Keratinocyte (primary cell): ENCODE measurements around the gene NEUROD2. TPM values are rescaled to one million over a fixed set of nuclear protein-coding genes. Genes with fewer than 3 reads are reported as not detected.

Experiments
- DNase-seq: peaks from one replicate; pipeline ENCODE4 v3.0.0-alpha.2; 2011; ENCODE audit warnings: low read depth, missing footprints, low spot score
- FAIRE-seq: peaks from 2 replicates; lab custom pipeline; 2011; peaks lifted over from hg19 to GRCh38; lab: Jason Lieb, UNC
- H2AFZ ChIP-seq: 2 replicates; pipeline ENCODE4 v1.6.0; 2012; ENCODE audit warnings: low read length, control low read depth, inconsistent platforms; ENCODE audit not compliant: control insufficient read depth
- H3K27ac ChIP-seq: 2 replicates; pipeline ENCODE4 v1.5.1; 2011; ENCODE audit warnings: low read length; ENCODE audit not compliant: control insufficient read depth, insufficient read depth
- H3K27me3 ChIP-seq: 3 replicates; pipeline ENCODE4 v1.6.0; 2011; ENCODE audit warnings: low read length; ENCODE audit not compliant: control insufficient read depth, insufficient read depth; ENCODE audit errors: extremely low read depth
- H3K36me3 ChIP-seq, 2 experiments: 2 replicates in 1 of 2; 3 replicates in 1 of 2; pipeline ENCODE4 v1.5.1; 2011; ENCODE audit warnings: low read length in 2 of 2, mild to moderate bottlenecking in 1 of 2; ENCODE audit not compliant: control insufficient read depth in 2 of 2, insufficient read depth in 2 of 2; ENCODE audit errors: extremely low read depth in 1 of 2
- H3K4me1 ChIP-seq: 3 replicates; pipeline ENCODE4 v1.5.1; 2011; ENCODE audit warnings: low read length; ENCODE audit not compliant: control insufficient read depth, insufficient read depth; ENCODE audit errors: extremely low read depth
- H3K4me2 ChIP-seq: 3 replicates; pipeline ENCODE4 v1.6.0; 2011; ENCODE audit warnings: low read depth, low read length; ENCODE audit not compliant: control insufficient read depth, insufficient read depth; ENCODE audit errors: extremely low read depth
- H3K4me3 ChIP-seq, 3 experiments: fragments of 200-600 bp in 1 of 3; sonication (generic) in 1 of 3; 2 replicates in 2 of 3; 3 replicates in 1 of 3; pipeline ENCODE4 v1.5.1; 2011 to 2016; ENCODE audit warnings: low read length in 3 of 3, mild to moderate bottlenecking in 3 of 3, control low read depth in 2 of 3, inconsistent platforms in 1 of 3, low read depth in 1 of 3, mixed read lengths in 1 of 3, mixed run types in 1 of 3, moderate library complexity in 1 of 3; ENCODE audit not compliant: control insufficient read depth in 2 of 3, insufficient read depth in 2 of 3; ENCODE audit errors: extremely low read depth in 1 of 3
- H3K79me2 ChIP-seq: 2 replicates; pipeline ENCODE4 v1.6.0; 2012; ENCODE audit warnings: low read length; ENCODE audit not compliant: control insufficient read depth, insufficient read depth
- H3K9ac ChIP-seq: 3 replicates; pipeline ENCODE4 v1.6.0; 2011; ENCODE audit warnings: low read length; ENCODE audit not compliant: control insufficient read depth, insufficient read depth; ENCODE audit errors: extremely low read depth
- H3K9me1 ChIP-seq: 3 replicates; pipeline ENCODE4 v1.6.0; 2011; ENCODE audit warnings: low read length; ENCODE audit not compliant: control insufficient read depth, insufficient read depth; ENCODE audit errors: extremely low read depth
- H3K9me3 ChIP-seq: 2 replicates; pipeline ENCODE4 v1.5.1; 2012; ENCODE audit warnings: low read depth, low read length; ENCODE audit not compliant: control insufficient read depth
- H4K20me1 ChIP-seq: 3 replicates; pipeline ENCODE4 v1.6.0; 2011; ENCODE audit warnings: low read length; ENCODE audit not compliant: control insufficient read depth, insufficient read depth; ENCODE audit errors: extremely low read depth
- EZH2 ChIP-seq: IDR thresholded peaks from one replicate; pipeline ENCODE4 v1.6.1; 2012; ENCODE audit warnings: inconsistent platforms, mild to moderate bottlenecking, low read length, moderate library complexity
- dilution Hi-C: fragments of 300-500 bp; cut with MboI; formaldehyde crosslinking; loops from one replicate; pipeline ENCODE4 v1.7.0; 2020; ENCODE audit warnings: low sequenced_read_pairs; ENCODE audit not compliant: extremely low pct_ligation_motif_present
- polyA plus RNA-seq, 5 experiments: library from polyadenylated mRNA; depleted of rRNA in 3 of 5; stranded (reverse) in 3 of 5; stranded (forward) in 1 of 5; unstranded in 1 of 5; fragments of >200 nt; gene quantifications; 1 replicate in 1 of 5; 2 replicates in 3 of 5; 3 replicates in 1 of 5; pipeline versions ENCODE4 v1.2.1 to v1.2.3, GENCODE V29; 2011 to 2012; ENCODE audit warnings: missing spikeins in 2 of 5, low read depth in 1 of 5, low replicate concordance in 1 of 5
- TF ChIP-seq, protein P1 (sequence below), 3 experiments: IDR thresholded peaks in 1 of 3; conservative IDR thresholded peaks in 1 of 3; optimal IDR thresholded peaks in 1 of 3; 2 replicates in 2 of 3; 3 replicates in 1 of 3; pipeline versions ENCODE3 to v1.5.1; 2011; ENCODE audit warnings: low read length in 3 of 3, mild to moderate bottlenecking in 3 of 3, moderate library complexity in 2 of 3, control low read depth in 1 of 3, inconsistent platforms in 1 of 3; ENCODE audit not compliant: insufficient read depth in 2 of 3; ENCODE audit errors: extremely low read depth in 1 of 3

NEUROD2 gene
- polyA plus RNA-seq, 1 donor (not counting 4 experiments of a cell fraction or from before 2014, with no cell fraction given), result not detected

DNA sequence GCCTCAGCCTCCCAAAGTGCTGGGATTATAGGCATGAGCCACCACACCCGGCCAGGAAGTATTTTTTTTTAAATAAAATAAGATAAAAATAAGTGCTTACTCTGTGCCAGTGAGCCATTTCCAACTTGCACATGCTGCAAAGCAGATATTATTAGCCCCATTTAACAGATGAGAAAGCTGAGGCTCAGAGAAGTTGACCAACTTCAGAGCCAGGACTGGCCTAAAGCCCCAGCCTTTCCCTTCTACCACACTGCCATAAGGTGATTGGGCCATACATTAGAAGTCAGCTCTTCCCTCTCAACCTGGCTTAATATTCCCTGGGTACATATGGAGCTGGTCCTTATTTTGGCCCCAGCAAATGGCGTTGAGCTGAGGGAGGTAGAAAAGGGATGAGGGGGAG, 25.1 kb downstream of the NEUROD2 start:
- no peak overlapping the region for H2AFZ ChIP-seq
- FAIRE-seq (no peak), DNase-seq (no peak)
- no peaks in the 10 kb centered on the region for H3K79me2 ChIP-seq
- H3K9me1 ChIP-seq, result no peaks in the 10 kb centered on the region
- H3K27me3 ChIP-seq, result peaks cover 13% of the 10 kb centered on the region
- no peak overlapping the region for H3K4me3 ChIP-seq
- H4K20me1 ChIP-seq, result no peaks in the 10 kb centered on the region
- H3K9ac ChIP-seq, result no peak overlapping the region
- H3K36me3 ChIP-seq, result no peaks in the 10 kb centered on the region
- H3K4me1 ChIP-seq, result no peaks in the 10 kb centered on the region
- H3K4me2 ChIP-seq, result no peak overlapping the region
- dilution Hi-C loops, result no loop called here
- no peak overlapping the region for H3K27ac ChIP-seq
- TF ChIP-seq, protein P1, sequence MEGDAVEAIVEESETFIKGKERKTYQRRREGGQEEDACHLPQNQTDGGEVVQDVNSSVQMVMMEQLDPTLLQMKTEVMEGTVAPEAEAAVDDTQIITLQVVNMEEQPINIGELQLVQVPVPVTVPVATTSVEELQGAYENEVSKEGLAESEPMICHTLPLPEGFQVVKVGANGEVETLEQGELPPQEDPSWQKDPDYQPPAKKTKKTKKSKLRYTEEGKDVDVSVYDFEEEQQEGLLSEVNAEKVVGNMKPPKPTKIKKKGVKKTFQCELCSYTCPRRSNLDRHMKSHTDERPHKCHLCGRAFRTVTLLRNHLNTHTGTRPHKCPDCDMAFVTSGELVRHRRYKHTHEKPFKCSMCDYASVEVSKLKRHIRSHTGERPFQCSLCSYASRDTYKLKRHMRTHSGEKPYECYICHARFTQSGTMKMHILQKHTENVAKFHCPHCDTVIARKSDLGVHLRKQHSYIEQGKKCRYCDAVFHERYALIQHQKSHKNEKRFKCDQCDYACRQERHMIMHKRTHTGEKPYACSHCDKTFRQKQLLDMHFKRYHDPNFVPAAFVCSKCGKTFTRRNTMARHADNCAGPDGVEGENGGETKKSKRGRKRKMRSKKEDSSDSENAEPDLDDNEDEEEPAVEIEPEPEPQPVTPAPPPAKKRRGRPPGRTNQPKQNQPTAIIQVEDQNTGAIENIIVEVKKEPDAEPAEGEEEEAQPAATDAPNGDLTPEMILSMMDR (optimal IDR thresholded peaks at IDR 0.05 in 1 of 3, IDR thresholded peaks at IDR 0.05 in 1 of 3, conservative IDR thresholded peaks at IDR 0.05 in 1 of 3; ENCODE audit: extremely low read depth in 1 of 3, insufficient read depth in 2 of 3, low read length in 3 of 3), result no peak
- H3K9me3 ChIP-seq, result no peaks in the 10 kb centered on the region

DNA sequence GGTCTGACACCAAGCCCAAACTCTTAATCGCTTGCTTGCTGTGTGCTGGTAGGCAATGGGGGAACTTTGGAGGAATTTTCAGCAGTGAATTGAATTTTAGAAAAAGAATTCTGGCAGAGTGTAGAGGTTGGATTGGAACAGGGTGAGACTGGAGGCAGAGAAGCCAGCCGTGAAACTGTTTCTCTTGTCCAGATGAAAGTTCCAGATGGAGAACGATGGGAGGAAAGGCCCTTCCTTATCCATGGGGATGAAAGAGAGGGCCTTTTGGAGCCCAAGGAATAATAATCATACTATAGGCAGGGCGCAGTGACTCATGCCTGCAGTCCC, 26.0 kb downstream of the NEUROD2 start:
- H4K20me1 ChIP-seq, result no peaks in the 10 kb centered on the region
- DNase-seq, result no peak
- no peak overlapping the region for H2AFZ ChIP-seq
- no peak overlapping the region for H3K27ac ChIP-seq
- H3K4me2 ChIP-seq, result no peak overlapping the region
- H3K79me2 ChIP-seq, result no peaks in the 10 kb centered on the region
- H3K27me3 ChIP-seq, result peaks cover 13% of the 10 kb centered on the region
- H3K36me3 ChIP-seq, result no peaks in the 10 kb centered on the region
- H3K4me1 ChIP-seq, result no peaks in the 10 kb centered on the region
- no peak overlapping the region for H3K4me3 ChIP-seq
- no peak for TF ChIP-seq EZH2
- TF ChIP-seq, protein P1 (optimal IDR thresholded peaks at IDR 0.05 in 1 of 3, IDR thresholded peaks at IDR 0.05 in 1 of 3, conservative IDR thresholded peaks at IDR 0.05 in 1 of 3; ENCODE audit: extremely low read depth in 1 of 3, insufficient read depth in 2 of 3, low read length in 3 of 3), result no peak
- dilution Hi-C loops, result no loop called here
- no peaks in the 10 kb centered on the region for H3K9me1 ChIP-seq
- H3K9ac ChIP-seq, result no peak overlapping the region
- H3K9me3 ChIP-seq, result no peaks in the 10 kb centered on the region
- no peak for FAIRE-seq
